Neural crest cell (in vitro differentiated cells): ENCODE measurements around the gene SYT3. TPM values are rescaled to one million over a fixed set of nuclear protein-coding genes. Genes with fewer than 3 reads are reported as not detected.

ENCODE experiments used
- DNase-seq: peaks from one replicate; pipeline ENCODE4 v3.0.0; 2021; ENCODE audit warnings: low read depth, mixed read lengths, low spot score
- H3K27ac Mint-ChIP-seq: one replicate; pipeline ENCODE4 v1.8.0; 2021; ENCODE audit warnings: mild to moderate bottlenecking, mixed read lengths; ENCODE audit not compliant: unreplicated experiment
- H3K27me3 Mint-ChIP-seq: 2 replicates; pipeline ENCODE4 v1.8.0; 2021; ENCODE audit warnings: low read depth, mild to moderate bottlenecking, mixed read lengths
- H3K36me3 Mint-ChIP-seq: 2 replicates; pipeline ENCODE4 v1.8.0; 2021; ENCODE audit warnings: low read depth, mild to moderate bottlenecking, mixed read lengths
- H3K4me1 Mint-ChIP-seq: 2 replicates; pipeline ENCODE4 v1.8.0; 2021; ENCODE audit warnings: mixed read lengths
- H3K4me3 Mint-ChIP-seq: one replicate; pipeline ENCODE4 v1.8.0; 2021; ENCODE audit warnings: mild to moderate bottlenecking, mixed read lengths
- H3K9me3 Mint-ChIP-seq: 2 replicates; pipeline ENCODE4 v1.8.0; 2021; ENCODE audit warnings: mixed read lengths
- total RNA-seq: library from RNA; stranded (reverse); gene quantifications from 2 replicates; pipeline ENCODE4 v1.2.1, GENCODE V29; 2021
- TF ChIP-seq, protein P1 (sequence below): fragments of 200-600 bp; sonication (generic); conservative IDR thresholded peaks from 2 replicates; pipeline ENCODE4 v1.5.0; 2021; ENCODE audit warnings: antibody characterized with exemption, mild to moderate bottlenecking

SYT3 gene
- total RNA-seq, 1 donor from 2014 or later, result 2.0 TPM

- Mint-ChIP-seq H3K4me3 (no peak overlapping the region), H3K27ac (no peak overlapping the region), H3K9me3 (no peaks in the 10 kb centered on the region), H3K4me1 (peaks cover 6% of the 10 kb centered on the region), H3K36me3 (no peaks in the 10 kb centered on the region), H3K27me3 (peaks cover 79% of the 10 kb centered on the region)
- DNase-seq, result no peak
- TF ChIP-seq, protein P1, sequence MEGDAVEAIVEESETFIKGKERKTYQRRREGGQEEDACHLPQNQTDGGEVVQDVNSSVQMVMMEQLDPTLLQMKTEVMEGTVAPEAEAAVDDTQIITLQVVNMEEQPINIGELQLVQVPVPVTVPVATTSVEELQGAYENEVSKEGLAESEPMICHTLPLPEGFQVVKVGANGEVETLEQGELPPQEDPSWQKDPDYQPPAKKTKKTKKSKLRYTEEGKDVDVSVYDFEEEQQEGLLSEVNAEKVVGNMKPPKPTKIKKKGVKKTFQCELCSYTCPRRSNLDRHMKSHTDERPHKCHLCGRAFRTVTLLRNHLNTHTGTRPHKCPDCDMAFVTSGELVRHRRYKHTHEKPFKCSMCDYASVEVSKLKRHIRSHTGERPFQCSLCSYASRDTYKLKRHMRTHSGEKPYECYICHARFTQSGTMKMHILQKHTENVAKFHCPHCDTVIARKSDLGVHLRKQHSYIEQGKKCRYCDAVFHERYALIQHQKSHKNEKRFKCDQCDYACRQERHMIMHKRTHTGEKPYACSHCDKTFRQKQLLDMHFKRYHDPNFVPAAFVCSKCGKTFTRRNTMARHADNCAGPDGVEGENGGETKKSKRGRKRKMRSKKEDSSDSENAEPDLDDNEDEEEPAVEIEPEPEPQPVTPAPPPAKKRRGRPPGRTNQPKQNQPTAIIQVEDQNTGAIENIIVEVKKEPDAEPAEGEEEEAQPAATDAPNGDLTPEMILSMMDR, result no peak
Observed at GRCh38 chr19:50678323-50678722, 38.6 kb upstream of the SYT3 start.

- Mint-ChIP-seq H3K4me1 (peaks cover 6% of the 10 kb centered on the region), H3K27me3 (peaks cover 79% of the 10 kb centered on the region), H3K4me3 (no peak overlapping the region), H3K9me3 (no peaks in the 10 kb centered on the region), H3K27ac (no peak overlapping the region), H3K36me3 (no peaks in the 10 kb centered on the region)
- no peak for DNase-seq
- TF ChIP-seq, protein P1, result no peak
Observed at GRCh38 chr19:50677636-50678035, 38.0 kb upstream of the SYT3 start.

GRCh38 chr19:50676625-50677197 lies 37.0 kb upstream of the SYT3 start:
- Mint-ChIP-seq H3K9me3 (no peaks in the 10 kb centered on the region), H3K27ac (no peak overlapping the region), H3K36me3 (no peaks in the 10 kb centered on the region), H3K4me1 (peaks cover 6% of the 10 kb centered on the region), H3K4me3 (no peak overlapping the region), H3K27me3 (peaks cover 77% of the 10 kb centered on the region)
- DNase-seq, result no peak
- TF ChIP-seq, protein P1, result no peak

GRCh38 chr19:50673118-50673517 lies 33.4 kb upstream of the SYT3 start:
- Mint-ChIP-seq H3K4me1 (no peaks in the 10 kb centered on the region), H3K9me3 (no peaks in the 10 kb centered on the region), H3K27me3 (peaks cover 76% of the 10 kb centered on the region), H3K4me3 (no peak overlapping the region), H3K27ac (no peak overlapping the region), H3K36me3 (no peaks in the 10 kb centered on the region)
- DNase-seq, result no peak
- TF ChIP-seq, protein P1, result no peak

- Mint-ChIP-seq H3K36me3 (no peaks in the 10 kb centered on the region), H3K4me1 (no peaks in the 10 kb centered on the region), H3K27me3 (peaks cover 72% of the 10 kb centered on the region), H3K27ac (no peak overlapping the region), H3K9me3 (no peaks in the 10 kb centered on the region), H3K4me3 (no peak overlapping the region)
- TF ChIP-seq, protein P1, result no peak
- no peak for DNase-seq
Observed at GRCh38 chr19:50670102-50670380, 30.4 kb upstream of the SYT3 start.
